Measurements from ENCODE around the gene CA10.

- no peak for TF ChIP-seq CTCF (conservative IDR thresholded peaks at IDR 0.05)
- TF ChIP-seq EZH2 (IDR thresholded peaks at IDR 0.05; ENCODE audit: low read depth) = no peak
Observed at GRCh38 chr17:51617986-51618385, 540.5 kb downstream of the CA10 start.

All from PC-9 (cell line).